ENCODE measurements around the gene ASIC5.
A peak's percentile ranks its signal among the peaks of the same experiment; 100 is the strongest.

Gene ASIC5, protein sequence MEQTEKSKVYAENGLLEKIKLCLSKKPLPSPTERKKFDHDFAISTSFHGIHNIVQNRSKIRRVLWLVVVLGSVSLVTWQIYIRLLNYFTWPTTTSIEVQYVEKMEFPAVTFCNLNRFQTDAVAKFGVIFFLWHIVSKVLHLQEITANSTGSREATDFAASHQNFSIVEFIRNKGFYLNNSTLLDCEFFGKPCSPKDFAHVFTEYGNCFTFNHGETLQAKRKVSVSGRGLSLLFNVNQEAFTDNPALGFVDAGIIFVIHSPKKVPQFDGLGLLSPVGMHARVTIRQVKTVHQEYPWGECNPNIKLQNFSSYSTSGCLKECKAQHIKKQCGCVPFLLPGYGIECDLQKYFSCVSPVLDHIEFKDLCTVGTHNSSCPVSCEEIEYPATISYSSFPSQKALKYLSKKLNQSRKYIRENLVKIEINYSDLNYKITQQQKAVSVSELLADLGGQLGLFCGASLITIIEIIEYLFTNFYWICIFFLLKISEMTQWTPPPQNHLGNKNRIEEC

DNA sequence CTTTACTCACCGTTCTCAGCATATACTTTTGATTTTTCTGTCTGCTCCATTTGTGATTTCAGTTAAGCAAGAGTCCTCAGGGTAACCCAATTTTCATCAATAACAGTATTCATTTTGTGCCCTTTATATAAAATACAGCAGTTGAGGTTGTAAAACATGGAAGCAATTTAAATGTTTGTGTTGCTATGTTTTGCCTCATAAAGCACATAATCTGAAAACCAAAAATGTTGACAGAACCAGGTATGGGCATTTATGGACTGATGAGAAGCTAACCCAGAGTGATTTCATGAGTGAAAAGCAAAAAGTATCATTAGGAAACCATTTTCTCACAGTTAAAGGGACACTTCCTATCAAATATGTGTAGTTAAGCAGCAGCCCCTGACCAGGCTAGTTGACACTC lies at the start of gene ASIC5:
ASIC5 (minus strand) TSS at position 101 of the 400 bp plus-strand sequence; CDS start at position 50, 51 bp downstream.
- TF ChIP-seq, protein P1, sequence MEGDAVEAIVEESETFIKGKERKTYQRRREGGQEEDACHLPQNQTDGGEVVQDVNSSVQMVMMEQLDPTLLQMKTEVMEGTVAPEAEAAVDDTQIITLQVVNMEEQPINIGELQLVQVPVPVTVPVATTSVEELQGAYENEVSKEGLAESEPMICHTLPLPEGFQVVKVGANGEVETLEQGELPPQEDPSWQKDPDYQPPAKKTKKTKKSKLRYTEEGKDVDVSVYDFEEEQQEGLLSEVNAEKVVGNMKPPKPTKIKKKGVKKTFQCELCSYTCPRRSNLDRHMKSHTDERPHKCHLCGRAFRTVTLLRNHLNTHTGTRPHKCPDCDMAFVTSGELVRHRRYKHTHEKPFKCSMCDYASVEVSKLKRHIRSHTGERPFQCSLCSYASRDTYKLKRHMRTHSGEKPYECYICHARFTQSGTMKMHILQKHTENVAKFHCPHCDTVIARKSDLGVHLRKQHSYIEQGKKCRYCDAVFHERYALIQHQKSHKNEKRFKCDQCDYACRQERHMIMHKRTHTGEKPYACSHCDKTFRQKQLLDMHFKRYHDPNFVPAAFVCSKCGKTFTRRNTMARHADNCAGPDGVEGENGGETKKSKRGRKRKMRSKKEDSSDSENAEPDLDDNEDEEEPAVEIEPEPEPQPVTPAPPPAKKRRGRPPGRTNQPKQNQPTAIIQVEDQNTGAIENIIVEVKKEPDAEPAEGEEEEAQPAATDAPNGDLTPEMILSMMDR (IDR thresholded peaks at IDR 0.05; ENCODE audit: control extremely low read depth, extremely low read depth, low read depth, missing control alignments) = no peak
- CTCF ChIA-PET = no interaction called here
- no peak for DNase-seq (ENCODE audit: extremely low spot score)
- POLR2A ChIA-PET = no interaction called here

- ChIA-PET CTCF (no interaction called here), POLR2A (no interaction called here)
- TF ChIP-seq, protein P1 (IDR thresholded peaks at IDR 0.05; ENCODE audit: control extremely low read depth, extremely low read depth, low read depth, missing control alignments) = no peak
- no peak for DNase-seq (ENCODE audit: extremely low spot score)
Observed at GRCh38 chr4:155914782-155915181, 48.7 kb upstream of the ASIC5 start.

DNA sequence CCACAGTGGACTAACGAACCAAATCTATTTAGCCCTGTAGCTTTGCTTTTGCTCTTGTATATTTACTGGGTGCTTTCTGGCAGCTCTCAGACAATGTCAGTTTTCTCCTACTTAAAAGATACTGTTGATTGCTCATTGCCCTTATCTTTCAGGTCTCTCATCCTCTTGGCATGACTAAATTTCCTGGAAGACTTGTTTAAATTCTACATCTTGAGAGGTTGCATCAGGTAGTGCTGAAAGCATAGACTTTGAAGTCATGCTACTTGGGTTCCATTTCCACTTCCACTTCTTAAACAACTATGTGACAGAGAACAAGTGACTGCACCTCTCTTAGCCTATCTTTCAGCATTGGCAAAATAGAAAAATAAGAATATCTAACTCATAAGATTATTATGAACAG lies 45.8 kb upstream of the ASIC5 start:
- ChIA-PET POLR2A (no interaction called here), CTCF (interaction anchor here (1.0 kb wide), 1 partner anchor 39 kb away, joined by 3 read pairs; no protein-coding TSS in a partner anchor)
- TF ChIP-seq, protein P1 (IDR thresholded peaks at IDR 0.05; ENCODE audit: control extremely low read depth, extremely low read depth, low read depth, missing control alignments) = no peak
- no peak for DNase-seq (ENCODE audit: extremely low spot score)

DNA sequence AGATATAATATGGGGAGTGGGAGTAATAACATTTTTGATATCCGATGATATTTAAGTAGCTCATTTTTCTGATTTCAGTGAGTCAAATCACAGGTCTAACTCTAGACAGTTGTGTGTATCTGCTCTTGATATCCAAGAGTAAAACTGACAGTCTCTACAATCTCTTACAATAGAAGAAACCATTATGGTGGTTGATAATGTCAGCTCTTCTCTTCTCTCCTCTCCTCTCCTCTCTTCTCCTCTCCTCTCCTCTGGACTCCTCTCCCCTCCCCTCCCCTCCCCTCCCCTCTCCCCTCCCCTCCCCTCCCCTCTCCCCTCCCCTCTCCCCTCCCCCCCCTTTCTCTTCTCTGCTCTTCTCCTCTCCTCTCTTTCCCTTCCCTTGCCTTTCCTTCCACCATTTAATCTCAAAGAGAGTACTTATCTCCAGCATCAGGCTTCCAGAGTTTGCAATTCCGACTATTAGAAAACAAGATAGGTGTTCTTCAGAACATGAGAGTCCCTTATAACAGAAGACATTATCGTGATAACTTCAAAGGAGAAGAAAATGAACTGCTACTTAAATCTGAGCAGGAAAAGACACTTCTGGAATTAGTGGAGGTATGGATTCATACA lies 43.6 kb upstream of the ASIC5 start:
- POLR2A ChIA-PET = no interaction called here
- DNase-seq (ENCODE audit: extremely low spot score) = no peak
- CTCF ChIA-PET = interaction anchor here (1.0 to 2.3 kb wide), 2 partner anchors 11 to 16 kb away, joined by 4 to 6 read pairs; no protein-coding TSS in a partner anchor
- TF ChIP-seq, protein P1 (IDR thresholded peaks at IDR 0.05; ENCODE audit: control extremely low read depth, extremely low read depth, low read depth, missing control alignments) = no peak

GRCh38 chr4:155908187-155909139 lies 42.4 kb upstream of the ASIC5 start:
- peak; percentile 11 for DNase-seq (ENCODE audit: extremely low spot score)
- ChIA-PET CTCF (interaction anchor here (1.0 kb wide), 1 partner anchor 17 kb away, joined by 4 read pairs; no protein-coding TSS in a partner anchor), POLR2A (no interaction called here)
- TF ChIP-seq, protein P1 (IDR thresholded peaks at IDR 0.05; ENCODE audit: control extremely low read depth, extremely low read depth, low read depth, missing control alignments) = no peak

DNA sequence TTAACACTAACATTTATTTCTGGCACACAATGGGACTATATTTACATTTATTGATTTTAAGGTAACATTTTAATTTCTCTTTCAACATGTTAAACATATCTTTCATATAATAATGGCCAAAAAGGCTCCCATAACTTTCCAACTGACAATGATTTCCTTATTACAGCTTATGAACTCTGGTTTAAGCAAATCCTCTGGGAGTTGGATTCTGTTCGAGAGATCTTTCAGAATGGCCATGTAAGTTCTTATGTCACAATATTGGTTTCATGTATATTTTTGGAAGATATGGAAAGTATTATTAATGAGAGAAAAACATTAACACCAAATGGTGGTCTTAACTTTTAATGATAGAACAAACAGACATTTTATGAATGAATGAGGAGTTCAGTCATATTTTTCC lies 41.5 kb upstream of the ASIC5 start:
- TF ChIP-seq, protein P1 (IDR thresholded peaks at IDR 0.05; ENCODE audit: control extremely low read depth, extremely low read depth, low read depth, missing control alignments) = no peak
- ChIA-PET CTCF (no interaction called here), POLR2A (no interaction called here)
- DNase-seq (ENCODE audit: extremely low spot score) = no peak
